Astrocyte (in vitro differentiated cells and primary cell): ENCODE data around the gene SAMD4A. TPM values are rescaled to one million over a fixed set of nuclear protein-coding genes. Genes with fewer than 3 reads are reported as not detected.

Source experiments
- DNase-seq: peaks from one replicate; pipeline ENCODE4 v3.0.0-alpha.2; 2010; ENCODE audit warnings: low read depth
- FAIRE-seq: peaks from 2 replicates; lab custom pipeline; 2011; peaks lifted over from hg19 to GRCh38; lab: Jason Lieb, UNC
- H2AFZ ChIP-seq: 2 replicates; pipeline ENCODE4 v1.6.0; 2012; ENCODE audit warnings: low read depth, low read length, inconsistent platforms
- H3K27ac ChIP-seq: 2 replicates; pipeline ENCODE4 v1.5.1; 2011; ENCODE audit warnings: low read depth, low read length, inconsistent platforms
- H3K27me3 ChIP-seq: 2 replicates; pipeline ENCODE4 v1.6.0; 2011; ENCODE audit warnings: low read length, inconsistent platforms; ENCODE audit not compliant: insufficient read depth
- H3K36me3 ChIP-seq: 2 replicates; pipeline ENCODE4 v1.5.1; 2011; ENCODE audit warnings: low read length, inconsistent platforms; ENCODE audit not compliant: insufficient read depth
- H3K4me1 ChIP-seq: 2 replicates; pipeline ENCODE4 v1.5.1; 2011; ENCODE audit warnings: low read length, inconsistent platforms; ENCODE audit not compliant: insufficient read depth
- H3K4me2 ChIP-seq: 2 replicates; pipeline ENCODE4 v1.6.0; 2012; ENCODE audit warnings: low read length, inconsistent platforms
- H3K4me3 ChIP-seq: 2 replicates; pipeline ENCODE4 v1.5.1; 2011; ENCODE audit warnings: low read depth, mild to moderate bottlenecking, low read length, inconsistent platforms; ENCODE audit not compliant: insufficient read depth
- H3K79me2 ChIP-seq: 2 replicates; pipeline ENCODE4 v1.6.0; 2012; ENCODE audit warnings: mild to moderate bottlenecking, low read length, inconsistent platforms; ENCODE audit not compliant: insufficient read depth
- H3K9ac ChIP-seq: 2 replicates; pipeline ENCODE4 v1.6.0; 2012; ENCODE audit warnings: mild to moderate bottlenecking, low read length, inconsistent platforms
- H3K9me3 ChIP-seq: 2 replicates; pipeline ENCODE4 v1.5.1; 2012; ENCODE audit warnings: low read depth, mild to moderate bottlenecking, low read length, inconsistent platforms; ENCODE audit not compliant: insufficient read depth
- H4K20me1 ChIP-seq: 2 replicates; pipeline ENCODE4 v1.6.0; 2012; ENCODE audit warnings: low read length, inconsistent platforms; ENCODE audit not compliant: insufficient read depth
- H3K27ac Mint-ChIP-seq: one replicate; pipeline ENCODE4 v1.8.0; 2021; ENCODE audit warnings: mild to moderate bottlenecking, mixed read lengths; ENCODE audit not compliant: unreplicated experiment
- H3K27me3 Mint-ChIP-seq: one replicate; pipeline ENCODE4 v1.8.0; 2021; ENCODE audit warnings: low read depth, mixed read lengths; ENCODE audit not compliant: unreplicated experiment
- H3K36me3 Mint-ChIP-seq: one replicate; pipeline ENCODE4 v1.8.0; 2021; ENCODE audit warnings: low read depth, mixed read lengths; ENCODE audit not compliant: unreplicated experiment
- H3K4me1 Mint-ChIP-seq: one replicate; pipeline ENCODE4 v1.8.0; 2021; ENCODE audit warnings: low read depth, mixed read lengths; ENCODE audit not compliant: unreplicated experiment
- H3K4me3 Mint-ChIP-seq: one replicate; pipeline ENCODE4 v1.8.0; 2021; ENCODE audit warnings: mild to moderate bottlenecking, moderate library complexity, mixed read lengths; ENCODE audit not compliant: unreplicated experiment
- H3K9me3 Mint-ChIP-seq: one replicate; pipeline ENCODE4 v1.8.0; 2021; ENCODE audit warnings: mild to moderate bottlenecking, mixed read lengths; ENCODE audit not compliant: unreplicated experiment
- EZH2 ChIP-seq: IDR thresholded peaks from 2 replicates; pipeline ENCODE4 v1.6.1; 2012; ENCODE audit warnings: mild to moderate bottlenecking, low read length, inconsistent platforms; ENCODE audit not compliant: insufficient read depth
- total RNA-seq: library from RNA; stranded (reverse); gene quantifications from 2 replicates; pipeline ENCODE4 v1.2.1, GENCODE V29; 2021
- TF ChIP-seq, protein P1 (sequence below): IDR thresholded peaks from 2 replicates; pipeline ENCODE4 v1.5.1; 2011; ENCODE audit warnings: low read depth, mild to moderate bottlenecking, inconsistent platforms, low read length, moderate library complexity; ENCODE audit not compliant: insufficient read depth

SAMD4A gene
- total RNA-seq, 1 donor from 2014 or later = 68.2 TPM

DNA sequence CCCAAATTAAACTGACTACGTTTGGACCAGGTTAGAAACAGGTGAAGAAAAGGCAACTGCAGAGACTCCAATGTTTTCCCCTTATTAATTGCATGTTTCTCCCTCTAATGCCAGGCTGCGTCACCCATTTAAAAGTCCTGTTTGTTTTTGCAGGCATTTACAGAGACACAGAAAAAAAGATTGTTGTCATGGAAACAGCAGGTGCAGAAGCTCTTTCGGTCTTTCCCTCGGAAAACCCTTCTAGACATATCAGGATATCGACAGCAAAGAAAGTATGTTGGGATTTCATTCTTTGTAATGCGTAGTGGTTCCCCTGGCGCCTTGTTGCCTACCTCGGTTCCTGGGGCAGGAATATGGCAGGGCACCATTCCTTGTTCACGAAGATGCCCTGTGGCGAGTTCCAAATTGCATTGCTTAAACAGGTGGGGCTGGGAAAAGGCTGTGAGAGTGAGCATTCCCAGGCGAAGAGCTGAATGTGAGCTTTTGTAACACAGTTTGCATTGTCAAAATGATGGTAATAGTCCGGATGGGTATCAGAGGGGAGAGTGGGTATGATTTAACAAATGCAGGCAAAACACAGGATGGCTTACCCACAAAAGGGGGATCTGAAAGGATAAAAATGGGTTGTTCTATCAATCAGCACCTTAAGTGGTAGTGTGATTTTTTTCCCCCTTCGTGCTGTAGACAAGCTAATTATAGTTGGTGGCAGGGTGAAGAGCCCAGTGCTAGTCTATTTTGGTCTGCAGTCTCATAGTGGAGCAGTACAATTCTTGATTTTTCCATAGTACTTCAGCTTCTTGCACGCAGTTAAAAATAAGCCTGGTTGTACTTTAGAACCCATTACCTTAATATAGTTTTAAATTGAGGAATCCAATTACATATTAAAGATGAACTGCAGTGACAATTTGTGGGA is 203.3 kb downstream of the SAMD4A start:
- Histone ChIP-seq H3K79me2 (no peaks in the 10 kb centered on the region), H3K4me1 (peaks cover 25% of the 10 kb centered on the region), H3K4me2 (no peak overlapping the region), H3K36me3 (peaks cover 13% of the 10 kb centered on the region), H3K27me3 (no peaks in the 10 kb centered on the region), H3K4me3 (no peak overlapping the region), H2AFZ (no peak overlapping the region), H3K9me3 (no peaks in the 10 kb centered on the region), H4K20me1 (peaks cover 4% of the 10 kb centered on the region), H3K27ac (no peak overlapping the region), H3K9ac (no peak overlapping the region)
- no peak for TF ChIP-seq EZH2
- TF ChIP-seq, protein P1, sequence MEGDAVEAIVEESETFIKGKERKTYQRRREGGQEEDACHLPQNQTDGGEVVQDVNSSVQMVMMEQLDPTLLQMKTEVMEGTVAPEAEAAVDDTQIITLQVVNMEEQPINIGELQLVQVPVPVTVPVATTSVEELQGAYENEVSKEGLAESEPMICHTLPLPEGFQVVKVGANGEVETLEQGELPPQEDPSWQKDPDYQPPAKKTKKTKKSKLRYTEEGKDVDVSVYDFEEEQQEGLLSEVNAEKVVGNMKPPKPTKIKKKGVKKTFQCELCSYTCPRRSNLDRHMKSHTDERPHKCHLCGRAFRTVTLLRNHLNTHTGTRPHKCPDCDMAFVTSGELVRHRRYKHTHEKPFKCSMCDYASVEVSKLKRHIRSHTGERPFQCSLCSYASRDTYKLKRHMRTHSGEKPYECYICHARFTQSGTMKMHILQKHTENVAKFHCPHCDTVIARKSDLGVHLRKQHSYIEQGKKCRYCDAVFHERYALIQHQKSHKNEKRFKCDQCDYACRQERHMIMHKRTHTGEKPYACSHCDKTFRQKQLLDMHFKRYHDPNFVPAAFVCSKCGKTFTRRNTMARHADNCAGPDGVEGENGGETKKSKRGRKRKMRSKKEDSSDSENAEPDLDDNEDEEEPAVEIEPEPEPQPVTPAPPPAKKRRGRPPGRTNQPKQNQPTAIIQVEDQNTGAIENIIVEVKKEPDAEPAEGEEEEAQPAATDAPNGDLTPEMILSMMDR = no peak
- peaks cover 23% of the 10 kb centered on the region for H3K4me1 Mint-ChIP-seq
- DNase-seq = no peak
- H3K27me3 Mint-ChIP-seq = no peaks in the 10 kb centered on the region
- peak overlapping the region; percentile 48 for H3K27ac Mint-ChIP-seq
- no peaks in the 10 kb centered on the region for H3K9me3 Mint-ChIP-seq
- peaks cover 33% of the 10 kb centered on the region for H3K36me3 Mint-ChIP-seq
- H3K4me3 Mint-ChIP-seq = no peak overlapping the region
- no peak for FAIRE-seq

DNA sequence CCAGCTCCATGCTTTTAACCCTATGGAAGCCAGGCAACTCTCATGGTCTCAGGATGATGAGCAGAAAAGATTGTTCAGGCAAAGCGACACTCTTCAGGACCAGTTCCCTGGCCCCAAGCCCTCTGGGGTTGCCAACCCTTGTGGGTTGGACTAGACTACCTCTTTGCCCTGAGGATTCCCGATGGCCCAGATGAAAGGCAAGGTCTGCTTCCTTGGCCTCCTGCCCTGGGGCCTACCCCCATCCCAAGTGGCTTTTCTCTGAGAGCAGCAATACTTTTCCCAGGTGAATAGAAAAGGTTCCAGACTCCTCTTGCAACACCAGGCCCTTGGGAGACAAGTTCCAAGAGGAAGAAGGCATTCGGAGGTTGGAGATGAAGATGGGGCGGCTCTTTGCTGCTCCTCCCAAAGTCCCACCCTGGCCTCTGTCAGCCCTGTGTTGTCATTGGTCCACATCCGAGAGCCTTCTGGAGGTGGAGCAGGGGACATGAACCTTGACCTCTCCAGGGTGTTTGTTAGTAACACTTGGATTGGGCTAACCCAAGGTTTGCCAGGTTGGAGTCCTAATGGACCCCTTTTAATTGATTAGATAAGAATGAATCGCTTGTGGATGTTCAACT is 204.6 kb downstream of the SAMD4A start:
- H3K4me1 Mint-ChIP-seq = peaks cover 25% of the 10 kb centered on the region
- H3K9me3 Mint-ChIP-seq = no peaks in the 10 kb centered on the region
- H3K27ac Mint-ChIP-seq = no peak overlapping the region
- TF ChIP-seq, protein P1 = no peak
- no peak for TF ChIP-seq EZH2
- H3K27ac ChIP-seq = peak overlapping the region; percentile 99
- no peaks in the 10 kb centered on the region for H3K79me2 ChIP-seq
- peaks cover 10% of the 10 kb centered on the region for H3K36me3 ChIP-seq
- H3K4me3 Mint-ChIP-seq = no peak overlapping the region
- peaks cover 4% of the 10 kb centered on the region for H4K20me1 ChIP-seq
- H3K4me3 ChIP-seq = no peak overlapping the region
- no peak overlapping the region for H2AFZ ChIP-seq
- H3K9ac ChIP-seq = peak overlapping the region; percentile 88
- DNase-seq (no peak), FAIRE-seq (no peak)
- no peaks in the 10 kb centered on the region for H3K27me3 Mint-ChIP-seq
- H3K36me3 Mint-ChIP-seq = peaks cover 22% of the 10 kb centered on the region
- H3K4me2 ChIP-seq = peak overlapping the region; percentile 81
- H3K27me3 ChIP-seq = no peaks in the 10 kb centered on the region
- H3K9me3 ChIP-seq = no peaks in the 10 kb centered on the region
- peaks cover 37% of the 10 kb centered on the region for H3K4me1 ChIP-seq
